ENCODE data around the gene GPC3.

GRCh38 chrX:133697656-133698055, 287.7 kb downstream of the GPC3 start:
- TF ChIP-seq CTCF (IDR thresholded peaks at IDR 0.05 in 2 of 3, conservative IDR thresholded peaks at IDR 0.05 in 1 of 3; ENCODE audit: borderline replicate concordance in 1 of 3, insufficient read depth in 1 of 3, low read depth in 2 of 3, low read length in 2 of 3) (no peak), EZH2phosphoT487 (IDR thresholded peaks at IDR 0.05; ENCODE audit: borderline replicate concordance) (no peak), CBX3 (IDR thresholded peaks at IDR 0.05; ENCODE audit: low read depth) (no peak)
- TF ChIP-seq, protein P1, sequence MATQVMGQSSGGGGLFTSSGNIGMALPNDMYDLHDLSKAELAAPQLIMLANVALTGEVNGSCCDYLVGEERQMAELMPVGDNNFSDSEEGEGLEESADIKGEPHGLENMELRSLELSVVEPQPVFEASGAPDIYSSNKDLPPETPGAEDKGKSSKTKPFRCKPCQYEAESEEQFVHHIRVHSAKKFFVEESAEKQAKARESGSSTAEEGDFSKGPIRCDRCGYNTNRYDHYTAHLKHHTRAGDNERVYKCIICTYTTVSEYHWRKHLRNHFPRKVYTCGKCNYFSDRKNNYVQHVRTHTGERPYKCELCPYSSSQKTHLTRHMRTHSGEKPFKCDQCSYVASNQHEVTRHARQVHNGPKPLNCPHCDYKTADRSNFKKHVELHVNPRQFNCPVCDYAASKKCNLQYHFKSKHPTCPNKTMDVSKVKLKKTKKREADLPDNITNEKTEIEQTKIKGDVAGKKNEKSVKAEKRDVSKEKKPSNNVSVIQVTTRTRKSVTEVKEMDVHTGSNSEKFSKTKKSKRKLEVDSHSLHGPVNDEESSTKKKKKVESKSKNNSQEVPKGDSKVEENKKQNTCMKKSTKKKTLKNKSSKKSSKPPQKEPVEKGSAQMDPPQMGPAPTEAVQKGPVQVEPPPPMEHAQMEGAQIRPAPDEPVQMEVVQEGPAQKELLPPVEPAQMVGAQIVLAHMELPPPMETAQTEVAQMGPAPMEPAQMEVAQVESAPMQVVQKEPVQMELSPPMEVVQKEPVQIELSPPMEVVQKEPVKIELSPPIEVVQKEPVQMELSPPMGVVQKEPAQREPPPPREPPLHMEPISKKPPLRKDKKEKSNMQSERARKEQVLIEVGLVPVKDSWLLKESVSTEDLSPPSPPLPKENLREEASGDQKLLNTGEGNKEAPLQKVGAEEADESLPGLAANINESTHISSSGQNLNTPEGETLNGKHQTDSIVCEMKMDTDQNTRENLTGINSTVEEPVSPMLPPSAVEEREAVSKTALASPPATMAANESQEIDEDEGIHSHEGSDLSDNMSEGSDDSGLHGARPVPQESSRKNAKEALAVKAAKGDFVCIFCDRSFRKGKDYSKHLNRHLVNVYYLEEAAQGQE (IDR thresholded peaks at IDR 0.05; ENCODE audit: low read depth): no peak
